B cell (primary cell): ENCODE data around the gene GASK1B. TPM values are rescaled to one million over a fixed set of nuclear protein-coding genes. Genes with fewer than 3 reads are reported as not detected.

Experiments used
- ATAC-seq: fragments of 200-7000 bp; cut with Tn5 transposase; one replicate; pipeline ENCODE4 v1.10.0; 2021; ENCODE audit warnings: low read depth, mild to moderate bottlenecking, moderate number of reproducible peaks, moderate library complexity
- CTCF ChIA-PET: fragments of 350-600 bp; sonication (Branson Sonifier 250); formaldehyde crosslinking; loops from one replicate; lab custom pipeline; 2021; ENCODE audit warnings: antibody characterized with exemption, inconsistent platforms; lab: Charles Lee
- POLR2A ChIA-PET: fragments of 350-600 bp; sonication (Branson Sonifier 250); formaldehyde crosslinking; loops from one replicate; lab custom pipeline; 2021; ENCODE audit warnings: antibody characterized with exemption; lab: Charles Lee
- DNase-seq: peaks from one replicate; pipeline ENCODE4 v3.0.0; 2013
- H2AFZ ChIP-seq: 2 replicates; pipeline ENCODE4 v1.6.1; 2012; ENCODE audit warnings: mild to moderate bottlenecking, low read depth, low read length; ENCODE audit not compliant: insufficient read depth, poor library complexity, severe bottlenecking
- H3K27ac ChIP-seq, 2 donors: 1 replicate in 1 of 2; 2 replicates in 1 of 2; pipeline ENCODE4 v1.5.1; 2012 to 2013; ENCODE audit warnings: low read length in 2 of 2, mild to moderate bottlenecking in 2 of 2, moderate library complexity in 1 of 2
- H3K27me3 ChIP-seq, 4 experiments: fragments of 200-600 bp in 1 of 4; sonication (generic) in 1 of 4; replicated peaks in 1 of 4; 1 replicate in 2 of 4; 2 replicates in 2 of 4; pipeline versions ENCODE4 v1.6.1 to v1.7.0; 2013 to 2016; ENCODE audit warnings: low read length in 3 of 4, mild to moderate bottlenecking in 2 of 4, mixed read lengths in 1 of 4, moderate library complexity in 1 of 4; ENCODE audit not compliant: insufficient read depth in 4 of 4, control insufficient read depth in 3 of 4; ENCODE audit errors: control extremely low read depth in 1 of 4
- H3K36me3 ChIP-seq, 2 experiments: replicated peaks in 1 of 2; 1 replicate in 1 of 2; 2 replicates in 1 of 2; pipeline versions ENCODE4 v1.6.1 to v1.7.1; 2013; ENCODE audit warnings: low read length in 1 of 2; ENCODE audit not compliant: insufficient read depth in 2 of 2, control insufficient read depth in 1 of 2; ENCODE audit errors: control extremely low read depth in 1 of 2, extremely low read depth in 1 of 2
- H3K4me1 ChIP-seq, 2 donors: fragments of 200-600 bp in 1 of 2; sonication (generic) in 1 of 2; 1 replicate in 1 of 2; 2 replicates in 1 of 2; pipeline versions ENCODE4 v1.5.1 to v1.6.1; 2013 to 2017; ENCODE audit warnings: low read length in 2 of 2; ENCODE audit not compliant: control insufficient read depth in 2 of 2, insufficient read depth in 2 of 2
- H3K4me2 ChIP-seq: replicated peaks from 2 replicates; pipeline ENCODE3; 2012; ENCODE audit warnings: mild to moderate bottlenecking, low read depth, low read length; ENCODE audit not compliant: poor library complexity, severe bottlenecking
- H3K4me3 ChIP-seq, 5 experiments: fragments of 200-600 bp in 1 of 5; sonication (generic) in 1 of 5; 1 replicate in 3 of 5; 2 replicates in 2 of 5; pipeline versions ENCODE4 v1.5.1 to v1.7.0; 2011 to 2016; ENCODE audit warnings: low read length in 4 of 5, mild to moderate bottlenecking in 4 of 5, low read depth in 2 of 5, control low read depth in 1 of 5, moderate library complexity in 1 of 5; ENCODE audit not compliant: insufficient read depth in 1 of 5; ENCODE audit errors: control extremely low read depth in 1 of 5, extremely low read depth in 1 of 5
- H3K79me2 ChIP-seq: fragments of 200-600 bp; sonication (generic); one replicate; pipeline ENCODE4 v1.6.0; 2016; ENCODE audit warnings: low read length; ENCODE audit not compliant: control insufficient read depth, insufficient read depth
- H3K9ac ChIP-seq: fragments of 200-600 bp; sonication (generic); 2 replicates; pipeline ENCODE4 v1.6.1; 2017; ENCODE audit warnings: mild to moderate bottlenecking, low read length, moderate library complexity
- H3K9me3 ChIP-seq, 3 donors: one replicate each; pipeline versions ENCODE4 v1.6.1 to v1.7.1; 2013; ENCODE audit warnings: low read length in 2 of 3; ENCODE audit not compliant: control insufficient read depth in 2 of 3, insufficient read depth in 1 of 3; ENCODE audit errors: control extremely low read depth in 1 of 3
- H4K20me1 ChIP-seq: 2 replicates; pipeline ENCODE4 v1.6.0; 2012; ENCODE audit warnings: mild to moderate bottlenecking, low read length; ENCODE audit not compliant: insufficient read depth, control insufficient read depth, poor library complexity, severe bottlenecking
- H3K27ac Mint-ChIP-seq: one replicate; pipeline ENCODE4 v1.8.0; 2021; ENCODE audit warnings: mixed read lengths
- H3K27me3 Mint-ChIP-seq: one replicate; pipeline ENCODE4 v1.8.0; 2021; ENCODE audit warnings: mixed read lengths
- H3K4me1 Mint-ChIP-seq: one replicate; pipeline ENCODE4 v1.8.0; 2021; ENCODE audit warnings: mixed read lengths
- H3K4me3 Mint-ChIP-seq: one replicate; pipeline ENCODE4 v1.8.0; 2021; ENCODE audit warnings: mixed read lengths
- H3K9me3 Mint-ChIP-seq: one replicate; pipeline ENCODE4 v1.8.0; 2022; ENCODE audit warnings: mixed read lengths; ENCODE audit not compliant: insufficient read depth
- EZH2 ChIP-seq: IDR thresholded peaks from 2 replicates; pipeline ENCODE4 v1.6.1; 2012; ENCODE audit warnings: borderline replicate concordance, low read depth, mild to moderate bottlenecking, moderate library complexity, low read length; ENCODE audit not compliant: insufficient read depth, poor library complexity, severe bottlenecking
- WGBS: methylation state at CpG from one replicate; pipeline ENCODE4 v1.1.5; 2013; ENCODE audit warnings: missing lambda C conversion rate; ENCODE audit not compliant: insufficient coverage; 5-methylcytosine and 5-hydroxymethylcytosine counted together
- intact Hi-C: fragments of 100-400 bp; cut with micrococcal nuclease; formaldehyde crosslinking; loops from one replicate; pipeline ENCODE4 v1.10.0; 2022
- polyA plus RNA-seq: library from polyadenylated mRNA; depleted of rRNA; stranded (reverse); fragments of >200 nt; gene quantifications from 2 replicates; pipeline ENCODE4 v1.2.3, GENCODE V29; 2012
- total RNA-seq, 2 donors: library from RNA; stranded (reverse); fragments of 120-200 nt in 1 of 2; gene quantifications; 1 replicate in 1 of 2; 2 replicates in 1 of 2; pipeline versions ENCODE4 v1.2.3 to v1.2.4, GENCODE V29; 2013 to 2022
- TF ChIP-seq, protein P1 (sequence below): fragments of 200-600 bp; IDR thresholded peaks from one replicate; pipeline ENCODE4 v1.8.0; 2022; ENCODE audit warnings: antibody characterized with exemption, mild to moderate bottlenecking

Gene GASK1B
- total and polyA plus RNA-seq, 2 donors (not counting 1 experiment from before 2014, with no cell fraction given): 0.27 to 0.39 TPM

DNA sequence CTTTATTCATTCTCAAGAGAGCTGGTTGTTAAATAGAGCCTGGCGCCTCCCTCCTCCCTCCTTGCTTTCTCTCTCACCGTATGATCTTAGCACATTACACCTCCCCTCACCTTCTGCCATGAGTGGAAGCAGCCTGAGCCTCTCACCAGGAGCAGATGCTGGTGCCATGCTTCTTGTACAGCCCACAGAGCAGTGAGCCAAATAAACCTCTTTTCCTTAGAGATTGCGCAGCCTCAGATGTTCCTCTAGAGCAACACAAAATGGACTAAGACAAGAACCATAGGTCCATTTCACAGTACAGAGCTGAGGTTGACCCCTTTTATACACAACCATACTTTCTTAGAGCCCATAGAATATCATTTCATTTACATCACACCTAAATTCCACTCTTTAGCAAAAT, 27.4 kb upstream of the GASK1B start:
- intact Hi-C loops: no loop called here
- Histone ChIP-seq H3K4me2 (no peak overlapping the region), H3K27me3 (no peaks in the 10 kb centered on the region), H3K27ac (no peak overlapping the region), H2AFZ (no peak overlapping the region), H3K9me3 (no peaks in the 10 kb centered on the region), H3K4me1 (no peaks in the 10 kb centered on the region), H4K20me1 (no peaks in the 10 kb centered on the region), H3K36me3 (no peaks in the 10 kb centered on the region), H3K4me3 (no peak overlapping the region), H3K9ac (no peak overlapping the region), H3K79me2 (no peaks in the 10 kb centered on the region)
- H3K27me3 Mint-ChIP-seq: peaks cover 3% of the 10 kb centered on the region
- no peak overlapping the region for H3K4me3 Mint-ChIP-seq
- no peak overlapping the region for H3K27ac Mint-ChIP-seq
- no peak for DNase-seq
- no peaks in the 10 kb centered on the region for H3K4me1 Mint-ChIP-seq
- WGBS: 100% methylated on average over 3 of the region's 3 CpGs
- POLR2A ChIA-PET: no interaction called here
- ATAC-seq: no peak
- CTCF ChIA-PET: no interaction called here
- TF ChIP-seq EZH2: no peak
- TF ChIP-seq, protein P1, sequence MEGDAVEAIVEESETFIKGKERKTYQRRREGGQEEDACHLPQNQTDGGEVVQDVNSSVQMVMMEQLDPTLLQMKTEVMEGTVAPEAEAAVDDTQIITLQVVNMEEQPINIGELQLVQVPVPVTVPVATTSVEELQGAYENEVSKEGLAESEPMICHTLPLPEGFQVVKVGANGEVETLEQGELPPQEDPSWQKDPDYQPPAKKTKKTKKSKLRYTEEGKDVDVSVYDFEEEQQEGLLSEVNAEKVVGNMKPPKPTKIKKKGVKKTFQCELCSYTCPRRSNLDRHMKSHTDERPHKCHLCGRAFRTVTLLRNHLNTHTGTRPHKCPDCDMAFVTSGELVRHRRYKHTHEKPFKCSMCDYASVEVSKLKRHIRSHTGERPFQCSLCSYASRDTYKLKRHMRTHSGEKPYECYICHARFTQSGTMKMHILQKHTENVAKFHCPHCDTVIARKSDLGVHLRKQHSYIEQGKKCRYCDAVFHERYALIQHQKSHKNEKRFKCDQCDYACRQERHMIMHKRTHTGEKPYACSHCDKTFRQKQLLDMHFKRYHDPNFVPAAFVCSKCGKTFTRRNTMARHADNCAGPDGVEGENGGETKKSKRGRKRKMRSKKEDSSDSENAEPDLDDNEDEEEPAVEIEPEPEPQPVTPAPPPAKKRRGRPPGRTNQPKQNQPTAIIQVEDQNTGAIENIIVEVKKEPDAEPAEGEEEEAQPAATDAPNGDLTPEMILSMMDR: no peak
- no peaks in the 10 kb centered on the region for H3K9me3 Mint-ChIP-seq

DNA sequence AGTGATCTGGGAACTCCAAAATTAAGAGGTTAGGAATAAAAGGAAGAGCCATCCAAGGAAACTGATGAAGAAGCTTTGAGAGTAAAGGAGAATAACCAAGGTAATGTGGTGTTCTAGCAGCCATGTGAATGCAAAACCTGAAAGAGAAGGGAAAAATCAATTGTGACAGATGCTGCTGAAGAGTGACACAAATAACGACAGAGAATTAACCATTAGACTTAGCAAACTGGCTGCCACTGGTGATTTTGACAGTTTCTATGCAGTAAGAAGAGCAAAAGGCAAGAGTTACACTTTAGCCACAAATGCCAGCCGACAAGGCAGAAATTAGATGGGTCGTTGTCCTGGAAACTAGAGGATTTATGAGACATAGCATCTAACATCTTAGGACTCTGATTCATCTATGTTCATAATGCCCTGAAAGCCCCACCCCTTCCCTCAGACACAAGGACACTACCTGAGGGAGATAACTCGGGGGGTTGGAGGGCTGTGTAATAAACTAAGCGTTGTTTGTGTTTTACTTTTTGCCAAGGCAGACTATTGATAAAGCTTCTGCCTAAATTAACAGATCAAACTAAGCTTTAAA, 24.5 kb upstream of the GASK1B start:
- no peaks in the 10 kb centered on the region for H3K27me3 ChIP-seq
- CTCF ChIA-PET: no interaction called here
- DNase-seq (no peak), ATAC-seq (no peak)
- POLR2A ChIA-PET: no interaction called here
- H3K36me3 ChIP-seq: no peaks in the 10 kb centered on the region
- H3K27ac ChIP-seq: no peak overlapping the region
- intact Hi-C loops: no loop called here
- TF ChIP-seq EZH2: no peak
- TF ChIP-seq, protein P1: no peak
- no peak overlapping the region for H3K4me3 ChIP-seq
- WGBS: 60% methylated on average over 1 of the region's 5 CpGs
- no peaks in the 10 kb centered on the region for H4K20me1 ChIP-seq
- no peak overlapping the region for H3K4me2 ChIP-seq
- H3K4me1 Mint-ChIP-seq: no peaks in the 10 kb centered on the region
- no peak overlapping the region for H3K4me3 Mint-ChIP-seq
- no peaks in the 10 kb centered on the region for H3K9me3 Mint-ChIP-seq
- H2AFZ ChIP-seq: no peak overlapping the region
- H3K9me3 ChIP-seq: no peaks in the 10 kb centered on the region
- H3K9ac ChIP-seq: no peak overlapping the region
- no peaks in the 10 kb centered on the region for H3K4me1 ChIP-seq
- H3K27ac Mint-ChIP-seq: no peak overlapping the region
- peaks cover 3% of the 10 kb centered on the region for H3K27me3 Mint-ChIP-seq
- no peaks in the 10 kb centered on the region for H3K79me2 ChIP-seq
